Stimulated activated CD8-positive, alpha-beta memory T cell treated with anti-CD3 and anti-CD28 coated beads, Interleukin-12 subunit alpha, Interleukin-12 subunit beta, amount 100 ng/mL, for 1 hour (primary cell): Measurements from ENCODE around the gene KL.

Source experiments
- DNase-seq: peaks from one replicate; pipeline ENCODE4 v3.0.0-alpha.2; 2020; ENCODE audit warnings: low read depth

Gene KL

GRCh38 chr13:33037673-33038072 is 21.4 kb downstream of the KL start:
- DNase-seq, result no peak

- DNase-seq, result no peak
Measured at GRCh38 chr13:33040090-33040489, 23.9 kb downstream of the KL start.

GRCh38 chr13:33045851-33046592 is 29.8 kb downstream of the KL start:
- no peak for DNase-seq

- no peak for DNase-seq
Measured at GRCh38 chr13:33050161-33050560, 33.9 kb downstream of the KL start.

GRCh38 chr13:33051632-33052031 is 35.4 kb downstream of the KL start:
- DNase-seq, result no peak

GRCh38 chr13:33052506-33053280 is 36.5 kb downstream of the KL start:
- DNase-seq, result no peak

- no peak for DNase-seq
Measured at GRCh38 chr13:33053397-33054066, 37.3 kb downstream of the KL start.

GRCh38 chr13:33057019-33057780 is 41.0 kb downstream of the KL start:
- DNase-seq, result no peak

GRCh38 chr13:33058776-33059327 is 42.6 kb downstream of the KL start:
- DNase-seq, result no peak

GRCh38 chr13:33060815-33061214 is 44.6 kb downstream of the KL start:
- no peak for DNase-seq

- no peak for DNase-seq
Measured at GRCh38 chr13:33066329-33066728, 50.1 kb downstream of the KL start.

GRCh38 chr13:33069365-33069764 is 53.1 kb downstream of the KL start:
- no peak for DNase-seq

GRCh38 chr13:33070713-33071112 is 54.5 kb downstream of the KL start:
- DNase-seq, result no peak

GRCh38 chr13:33072282-33072681 is 56.1 kb downstream of the KL start:
- no peak for DNase-seq

- no peak for DNase-seq
Measured at GRCh38 chr13:33072759-33073158, 56.5 kb downstream of the KL start.

GRCh38 chr13:33073338-33073737 is 57.1 kb downstream of the KL start:
- DNase-seq, result no peak

- no peak for DNase-seq
Measured at GRCh38 chr13:33076001-33076992, 60.1 kb downstream of the KL start.

GRCh38 chr13:33078263-33078662 is 62.0 kb downstream of the KL start:
- DNase-seq, result no peak

GRCh38 chr13:33079960-33080359 is 63.7 kb downstream of the KL start:
- no peak for DNase-seq

- no peak for DNase-seq
Measured at GRCh38 chr13:33080972-33081590, 64.9 kb downstream of the KL start.
